Femur (tissue), 1 donor: ENCODE data around the gene GRM4.

Source experiments
- DNase-seq: peaks from one replicate; pipeline ENCODE4 v3.0.0-alpha.2; 2017

Gene GRM4

DNA sequence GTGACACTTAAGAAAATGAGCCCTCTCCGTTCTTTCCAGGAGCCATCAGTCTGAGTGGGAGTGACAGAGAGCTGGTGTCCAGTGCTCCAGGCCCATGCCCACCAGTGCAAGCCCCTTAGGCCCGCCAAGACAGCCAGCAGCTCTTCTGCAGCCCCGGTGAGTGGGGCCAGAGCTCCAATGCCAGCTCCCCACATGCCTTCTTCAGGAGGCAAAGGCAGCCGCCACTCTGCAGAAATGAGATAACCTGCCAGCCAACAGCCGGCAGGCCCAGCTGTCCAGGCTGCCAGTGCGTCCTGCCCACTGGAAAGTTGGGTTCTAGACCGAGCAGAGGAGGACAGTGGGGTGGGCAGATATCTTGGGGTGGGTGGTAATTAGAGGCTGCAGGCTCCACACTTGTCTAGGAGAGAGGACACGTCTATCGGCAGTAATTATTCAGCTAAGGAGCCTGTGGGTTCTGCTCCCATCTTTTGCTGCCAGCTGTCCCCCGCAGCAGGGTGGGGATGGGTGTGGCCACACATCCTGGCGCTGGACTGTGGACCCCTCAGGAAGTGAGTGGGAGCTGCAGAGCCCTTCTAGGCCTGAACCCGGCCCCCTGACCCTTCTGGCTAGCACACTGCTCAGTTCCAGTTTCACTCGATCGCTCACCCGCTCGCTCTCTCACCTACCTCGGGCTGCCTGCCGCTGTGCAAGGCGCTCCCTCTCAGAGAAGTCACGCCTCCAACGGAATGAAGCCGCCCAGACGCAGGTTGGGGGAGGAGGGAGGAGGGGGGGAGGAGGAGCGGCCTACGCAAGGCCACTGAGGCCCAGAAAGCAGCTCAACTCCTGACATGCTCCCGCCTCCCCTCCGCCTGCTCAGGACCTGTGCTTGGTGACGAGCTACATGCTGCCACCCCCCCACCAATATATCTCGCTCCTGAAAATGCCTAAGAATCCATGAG lies 3.6 kb downstream of the GRM4 start:
- peak; percentile 21 for DNase-seq

DNA sequence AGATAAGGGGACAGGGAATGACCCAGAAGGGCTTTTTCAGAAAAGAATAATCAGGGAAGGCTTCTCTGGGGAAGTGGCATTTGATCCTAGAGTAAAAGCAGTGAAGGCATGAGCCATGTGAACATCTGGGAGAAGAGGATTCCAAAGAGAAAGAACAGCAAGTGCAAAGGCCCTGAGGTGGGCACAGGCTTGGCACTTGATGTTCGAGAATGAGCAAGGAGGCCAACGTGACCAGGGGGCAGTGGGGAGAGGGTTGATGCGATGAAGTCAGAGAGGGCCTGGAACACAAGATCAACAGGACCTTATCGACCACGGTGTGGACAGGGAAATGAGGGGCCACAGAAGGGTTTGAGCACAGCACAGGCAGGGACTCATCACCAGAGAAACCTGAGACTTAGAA lies 5.8 kb downstream of the GRM4 start:
- no peak for DNase-seq

DNA sequence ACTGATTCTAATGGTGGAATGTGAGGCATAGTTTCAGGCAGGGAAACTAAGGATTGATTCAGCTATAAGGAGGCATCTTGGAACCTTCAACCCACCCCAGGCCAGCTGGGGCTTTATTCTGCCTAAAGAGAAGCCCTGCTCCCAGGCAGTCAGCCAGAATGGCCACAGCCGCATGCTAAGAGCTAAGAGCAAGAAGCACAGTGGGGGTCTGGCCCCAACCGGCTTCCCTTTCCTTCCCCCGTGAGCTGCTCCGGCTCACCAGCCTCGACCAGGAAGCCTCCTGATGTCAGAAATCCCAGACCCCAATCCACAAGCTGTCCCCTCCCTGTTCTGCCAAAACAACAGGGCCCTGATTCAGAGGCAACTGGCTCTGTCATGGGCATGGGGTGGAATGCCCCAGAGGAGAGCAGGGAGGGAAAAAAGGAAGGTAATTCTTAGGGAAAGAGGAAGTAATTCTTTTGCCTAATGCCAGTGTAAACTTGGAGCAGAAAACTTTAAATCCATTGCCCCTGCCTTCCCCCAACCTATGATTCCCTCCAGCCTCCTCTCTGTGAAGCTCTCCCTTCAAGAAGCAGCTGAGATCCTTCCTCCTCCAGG lies 6.9 kb downstream of the GRM4 start:
- DNase-seq = no peak

DNA sequence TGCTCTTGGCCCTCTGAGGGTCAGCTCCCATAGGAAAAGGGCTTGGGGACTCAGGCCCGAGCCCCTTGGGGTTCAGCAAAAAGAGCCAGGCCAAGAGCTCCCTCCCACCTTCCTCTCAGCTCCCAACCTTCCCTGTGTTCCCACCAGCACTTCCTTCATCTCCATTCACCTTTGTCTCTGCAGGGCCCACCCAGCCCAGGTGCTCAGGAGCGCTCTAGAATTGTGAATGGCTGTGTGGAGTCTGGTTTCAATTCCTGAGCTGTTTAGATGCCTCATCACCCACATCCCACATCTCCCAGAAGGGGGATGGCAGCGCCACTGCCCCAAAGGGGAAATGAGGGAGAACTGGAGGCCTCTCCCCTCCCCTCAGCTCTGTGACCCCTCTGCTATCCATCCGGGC lies 7.7 kb downstream of the GRM4 start:
- DNase-seq = no peak

DNA sequence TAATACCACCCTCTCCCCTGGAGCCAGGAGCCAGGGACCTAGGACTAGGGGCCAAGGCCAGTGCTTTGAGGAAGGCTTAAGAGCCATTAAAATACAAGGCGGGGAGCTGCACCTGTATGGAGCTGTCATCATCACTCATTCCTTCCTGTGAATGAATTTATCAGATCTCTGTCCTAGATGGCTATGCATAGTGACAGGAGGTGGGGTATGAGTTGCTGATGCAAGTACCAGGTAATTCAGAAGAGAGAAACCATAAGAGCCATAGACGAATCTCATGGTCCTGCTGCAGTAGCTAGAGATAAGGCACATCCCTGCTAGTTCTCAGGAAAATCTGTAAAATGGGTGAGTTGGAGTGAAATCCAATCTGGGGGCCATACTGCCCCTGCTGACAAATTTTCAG lies 10.3 kb downstream of the GRM4 start:
- DNase-seq = no peak

DNA sequence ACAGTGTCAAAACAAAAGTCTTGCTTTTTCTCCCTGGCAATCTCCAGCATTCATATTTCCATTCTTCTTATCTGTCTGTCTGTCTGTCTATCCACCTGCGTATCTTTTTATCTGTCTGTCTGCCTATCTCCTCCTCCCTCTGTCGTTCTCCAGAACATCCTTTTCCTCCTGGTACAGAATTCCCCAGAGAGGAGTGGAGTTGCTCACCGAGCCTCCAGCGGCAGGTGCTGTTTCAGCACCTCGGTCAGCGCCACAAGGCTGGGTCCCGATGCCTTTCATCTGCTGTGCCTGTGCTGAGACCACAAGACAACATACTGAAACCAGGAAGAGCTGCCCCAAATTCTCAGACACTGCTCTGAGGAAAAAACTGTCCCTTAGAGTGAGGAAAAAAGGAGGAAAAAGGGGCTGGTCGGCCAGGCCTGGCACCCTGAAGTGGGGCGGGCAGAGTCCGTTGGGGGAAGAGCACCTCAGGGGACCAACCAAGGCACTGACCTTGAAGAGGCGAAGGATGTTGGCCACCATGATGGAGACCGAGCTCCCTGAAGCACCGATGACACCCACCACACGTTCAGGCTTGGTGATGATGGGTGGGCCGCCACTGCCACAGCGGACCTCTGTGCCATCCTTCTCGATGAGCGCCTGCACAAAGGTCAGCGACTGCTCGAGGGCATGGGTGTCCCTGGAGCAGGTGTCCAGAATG lies 13.3 kb downstream of the GRM4 start:
- DNase-seq = peak; percentile 59

DNA sequence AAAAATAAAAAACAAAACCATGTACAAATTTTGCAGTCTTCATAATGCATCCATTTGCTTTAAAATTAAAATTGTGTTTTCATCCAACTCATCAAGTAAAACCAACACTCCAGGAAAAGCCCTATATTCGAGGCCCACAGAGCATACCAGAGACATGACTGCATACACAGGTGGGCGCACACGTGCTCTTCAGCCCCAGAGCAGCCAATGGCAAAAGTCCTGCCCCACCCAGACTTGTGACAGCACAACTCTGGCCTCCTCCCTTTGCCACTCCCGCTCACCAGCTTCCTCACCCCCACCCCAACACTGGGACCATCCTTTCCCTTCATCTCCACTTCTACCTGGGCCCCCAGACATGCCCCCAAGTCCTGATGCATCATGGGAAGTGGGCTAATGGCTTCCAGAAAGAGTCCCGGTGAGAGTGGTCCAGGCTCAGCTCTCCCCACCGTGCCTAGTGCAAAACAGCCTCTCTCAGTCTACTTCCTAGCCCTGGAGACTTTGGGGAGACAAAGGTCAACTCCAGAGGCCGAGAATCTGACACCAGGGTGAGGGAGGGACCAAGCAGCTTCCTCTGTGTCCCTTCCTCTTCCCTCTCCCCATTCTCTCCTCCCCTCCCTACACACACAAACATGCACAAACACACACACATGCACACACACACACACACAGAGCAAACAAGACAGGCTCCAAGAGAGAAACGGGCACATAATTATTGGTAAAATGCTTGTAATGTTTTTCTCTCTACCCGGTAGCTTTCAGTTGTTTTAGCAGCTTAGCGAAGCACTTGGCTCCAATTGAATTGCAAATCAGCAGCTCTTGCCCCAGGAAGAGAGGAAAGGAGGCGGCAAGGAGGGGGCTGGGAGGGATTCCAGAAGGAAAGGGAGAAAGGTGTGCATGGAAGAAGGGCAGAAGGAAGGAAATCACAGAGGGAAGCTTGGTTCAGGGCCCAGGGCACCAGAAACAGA lies 14.3 kb downstream of the GRM4 start:
- DNase-seq = no peak

DNA sequence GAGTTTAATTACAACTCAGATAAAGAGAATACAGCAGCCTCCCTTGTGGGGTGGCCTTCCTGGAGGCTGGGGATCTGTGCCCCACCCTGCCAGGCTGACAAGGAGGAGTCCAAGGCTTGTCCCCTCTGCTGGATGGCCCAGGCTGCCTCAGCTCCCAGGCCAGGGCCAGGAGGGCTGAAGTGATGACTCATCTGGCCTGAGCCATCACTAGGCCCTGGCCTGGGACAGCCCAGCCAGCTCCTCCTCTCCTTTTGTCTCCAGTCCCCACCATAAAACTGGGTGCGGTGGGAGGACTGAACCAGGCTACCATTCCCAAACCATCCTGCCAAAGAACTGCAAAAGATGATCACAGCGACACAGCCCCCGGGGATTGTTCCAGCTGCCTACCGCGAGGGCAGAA lies 15.0 kb downstream of the GRM4 start:
- DNase-seq = no peak

DNA sequence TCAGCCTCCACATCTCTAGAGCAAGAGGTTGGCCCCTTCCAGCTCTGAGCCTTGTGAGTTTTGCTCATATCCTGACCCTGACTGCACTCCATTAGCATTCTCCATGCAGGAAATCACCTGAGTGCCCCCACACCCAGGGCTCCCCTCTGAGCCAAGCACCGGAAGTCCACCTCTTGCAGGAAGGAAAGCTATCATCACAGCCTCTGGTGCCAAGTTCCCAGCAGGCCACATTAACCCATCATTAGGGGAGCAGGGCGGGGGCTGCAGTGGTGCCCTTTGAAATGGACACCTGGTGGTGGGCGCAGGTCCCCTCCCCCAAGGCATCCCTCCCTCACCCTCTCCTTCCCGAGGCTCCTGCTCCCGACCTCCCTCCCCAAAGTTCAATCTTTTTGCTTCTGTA lies 16.1 kb downstream of the GRM4 start:
- DNase-seq = no peak

DNA sequence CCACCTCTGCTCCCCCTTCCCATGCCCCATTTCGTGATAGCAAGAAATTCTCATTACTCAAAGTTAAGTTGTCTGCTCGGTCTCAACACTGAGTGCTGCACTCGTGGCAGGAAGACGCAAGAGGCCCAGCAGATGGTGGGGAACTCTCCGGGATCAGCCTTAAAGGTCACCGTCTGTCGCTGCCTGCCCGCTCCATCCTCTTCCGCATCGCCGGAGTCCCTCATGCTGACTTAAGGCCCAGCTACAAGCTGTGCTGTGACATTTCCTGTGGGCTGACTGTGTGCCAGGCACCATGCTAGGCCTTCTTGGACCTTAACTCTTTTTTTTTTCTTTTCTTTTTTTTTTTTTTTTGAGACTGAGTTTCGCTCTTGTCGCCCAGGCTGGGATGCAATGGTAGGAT lies 17.8 kb downstream of the GRM4 start:
- DNase-seq = no peak

DNA sequence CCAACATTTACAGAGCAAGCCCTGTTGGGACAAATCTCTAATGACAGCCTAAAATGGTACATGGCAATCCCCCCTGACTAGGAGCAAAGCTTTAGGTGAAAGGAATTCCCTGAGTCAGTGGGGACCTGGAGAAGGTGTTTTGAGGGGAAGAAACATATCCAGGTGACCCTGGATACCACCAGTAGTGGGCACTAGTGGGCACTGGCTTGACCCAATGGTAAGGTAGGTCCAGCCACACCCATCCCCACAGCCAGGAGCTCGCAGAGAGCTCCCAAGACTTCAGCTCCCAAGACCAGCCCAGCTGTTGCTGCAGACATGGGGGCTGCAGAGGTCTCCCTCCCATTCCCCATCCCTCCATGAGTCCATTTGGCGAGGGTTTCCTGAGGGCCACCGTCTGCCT lies 19.5 kb downstream of the GRM4 start:
- DNase-seq = no peak

DNA sequence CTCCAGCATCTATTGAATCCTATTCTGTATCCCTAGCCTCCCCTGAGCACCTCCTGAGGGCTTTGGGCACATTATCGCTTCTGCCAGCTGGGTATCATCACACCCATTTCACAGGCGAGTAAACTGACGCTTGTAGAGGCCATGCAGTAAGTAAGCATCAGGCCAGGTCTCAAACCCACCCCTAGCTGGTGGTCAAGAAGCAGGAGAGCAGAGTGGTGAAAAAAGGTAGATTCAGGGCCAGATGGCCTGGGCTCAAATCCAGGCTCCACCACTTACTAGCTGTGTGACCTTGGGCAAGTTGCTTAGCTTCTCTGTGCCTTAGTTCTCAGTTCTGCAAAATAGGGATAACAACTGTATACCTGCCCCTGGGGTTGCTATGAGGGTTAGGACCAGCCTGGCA lies 19.9 kb downstream of the GRM4 start:
- no peak for DNase-seq

DNA sequence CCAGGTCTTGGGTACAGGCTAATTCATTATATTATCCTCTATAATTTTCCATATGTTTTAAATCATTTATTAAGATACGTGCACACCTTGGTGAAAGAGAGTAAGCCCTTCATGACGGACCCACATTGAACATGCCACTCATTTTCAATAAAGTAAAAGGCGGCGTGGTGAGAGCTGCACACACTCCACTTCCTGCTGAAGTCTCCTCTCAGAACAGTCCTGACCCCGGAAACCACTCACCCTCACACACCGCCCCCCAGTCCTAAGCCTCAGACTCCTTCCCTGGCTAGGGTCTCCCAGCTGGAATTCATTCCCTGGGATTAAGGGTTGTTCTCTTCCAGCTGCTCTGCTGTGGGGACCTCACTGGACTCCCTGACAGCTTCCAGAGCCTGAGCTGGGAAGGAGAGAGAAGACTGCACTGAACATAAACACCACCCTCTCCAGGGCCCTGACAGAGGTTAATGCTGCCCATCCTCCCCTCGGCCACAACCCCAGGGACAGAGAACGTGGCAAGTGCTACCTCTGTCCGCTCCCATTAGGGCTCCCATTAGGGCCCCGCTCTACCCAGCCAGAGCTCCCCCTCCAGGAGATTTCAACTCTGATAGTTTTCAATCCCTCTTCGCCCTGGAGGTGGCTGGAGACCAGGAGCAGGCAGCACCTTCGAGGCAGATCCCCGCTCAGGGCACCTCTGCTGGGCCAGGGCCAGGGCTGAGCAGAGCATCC lies 24.8 kb downstream of the GRM4 start:
- no peak for DNase-seq

DNA sequence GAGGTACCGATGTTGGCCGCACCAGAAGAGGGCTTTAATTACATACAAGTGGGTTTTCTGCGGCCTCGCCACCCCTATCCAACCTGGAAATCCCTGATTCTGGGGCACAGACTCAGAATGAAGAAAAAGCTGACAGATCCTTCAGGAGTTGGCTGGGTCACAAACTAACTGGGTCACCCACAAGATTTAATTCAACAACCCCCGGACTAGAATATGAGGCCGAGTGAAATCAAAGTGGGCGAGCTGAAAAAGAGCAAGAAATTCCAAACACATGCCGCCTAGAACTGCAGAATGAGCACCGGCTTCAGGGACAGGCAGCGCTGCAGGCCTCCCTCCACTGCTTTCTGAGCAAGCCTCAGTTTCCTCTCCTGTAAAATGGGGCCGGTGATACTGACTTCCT lies 30.0 kb downstream of the GRM4 start:
- no peak for DNase-seq

DNA sequence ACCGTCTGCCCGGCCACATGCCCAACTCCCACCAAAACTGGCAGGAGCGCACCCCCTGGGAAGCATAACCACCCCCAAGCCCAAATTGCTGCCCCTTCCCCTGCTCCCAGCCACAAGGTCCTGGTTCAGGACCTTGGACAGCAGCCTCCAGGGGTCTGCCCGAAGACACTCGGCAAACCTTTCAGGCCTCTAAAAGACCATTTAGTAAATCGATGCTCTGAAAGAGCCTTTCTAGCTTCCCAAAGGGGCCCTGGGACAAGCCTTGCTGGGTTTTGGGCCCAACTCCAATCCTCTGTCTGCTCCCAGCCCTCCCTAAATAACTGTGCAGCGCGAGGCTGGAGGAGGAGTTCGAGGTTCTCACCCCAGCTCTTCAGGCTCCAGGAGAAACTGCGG lies 30.5 kb downstream of the GRM4 start:
- DNase-seq = peak; percentile 33

DNA sequence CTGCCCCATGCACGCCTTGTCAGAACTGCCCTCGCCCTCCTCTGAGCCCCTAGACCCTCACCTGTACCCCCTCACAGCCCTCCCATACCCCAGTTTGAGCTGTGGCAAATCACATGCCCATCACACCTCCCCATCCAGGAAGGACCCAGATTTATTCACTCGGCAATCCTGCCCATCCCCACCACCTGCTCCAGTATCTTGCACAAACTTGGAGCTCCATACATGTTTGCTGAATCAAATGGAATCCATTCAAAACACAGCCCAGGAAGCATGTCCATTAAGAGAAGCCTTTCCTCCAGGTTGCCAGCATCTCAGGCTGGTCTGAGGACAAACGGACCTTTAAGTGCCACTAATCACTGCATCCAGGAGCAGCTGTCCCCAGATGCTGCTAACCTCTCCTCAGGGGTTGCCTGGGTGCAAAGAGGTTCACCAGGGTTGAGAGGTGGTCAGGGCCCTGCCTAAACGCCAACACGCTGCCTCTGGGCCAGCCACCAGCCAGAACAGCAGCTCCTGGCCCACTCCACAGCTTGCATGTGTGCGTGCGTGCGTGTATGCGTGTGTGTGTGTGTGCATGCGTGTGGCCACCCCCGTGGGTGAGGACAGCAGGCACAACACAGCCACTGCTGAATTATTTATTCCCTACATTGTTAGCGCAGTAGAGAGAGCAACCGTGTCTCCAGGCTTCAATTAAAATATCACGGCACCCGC lies 31.0 kb downstream of the GRM4 start:
- DNase-seq = no peak

DNA sequence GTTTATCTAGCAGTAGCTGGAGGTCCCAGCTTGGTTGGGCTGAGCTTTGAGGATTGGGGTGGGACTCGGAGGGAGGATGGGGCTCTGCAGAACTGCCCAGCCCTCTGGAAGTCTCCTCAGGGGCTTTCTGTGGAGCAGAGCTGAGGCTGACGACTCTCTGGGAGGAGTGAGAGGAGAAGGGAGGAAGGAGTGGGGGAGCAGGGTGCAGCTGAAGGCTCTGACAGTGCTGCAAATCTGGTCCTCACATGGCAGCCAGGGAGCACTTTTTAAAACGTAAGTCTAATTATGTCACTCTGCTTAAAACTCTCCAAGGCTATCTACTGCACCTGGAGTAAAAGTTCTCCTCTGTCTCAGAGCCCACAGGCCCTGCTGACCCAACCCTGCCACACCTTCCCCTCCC lies 32.4 kb downstream of the GRM4 start:
- no peak for DNase-seq

DNA sequence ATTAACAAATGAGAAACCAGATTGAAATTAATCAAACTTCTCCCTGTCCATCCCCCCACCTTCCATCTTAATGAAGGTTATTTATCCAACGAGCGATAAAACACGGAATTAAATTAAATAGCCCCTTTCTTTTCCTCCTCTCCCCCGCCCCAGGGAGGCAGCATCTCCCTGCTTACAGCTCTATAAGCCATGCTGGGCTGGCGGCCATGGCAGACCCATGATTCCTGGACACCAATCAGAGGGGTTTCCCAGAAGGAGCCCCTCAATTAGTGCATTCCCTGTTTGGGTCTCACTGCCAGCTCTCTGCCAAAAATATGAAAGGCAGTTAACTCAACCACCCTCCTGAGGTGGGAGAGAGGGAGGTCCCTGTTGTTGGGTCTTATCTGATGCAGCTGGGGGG lies 33.8 kb downstream of the GRM4 start:
- DNase-seq = no peak

DNA sequence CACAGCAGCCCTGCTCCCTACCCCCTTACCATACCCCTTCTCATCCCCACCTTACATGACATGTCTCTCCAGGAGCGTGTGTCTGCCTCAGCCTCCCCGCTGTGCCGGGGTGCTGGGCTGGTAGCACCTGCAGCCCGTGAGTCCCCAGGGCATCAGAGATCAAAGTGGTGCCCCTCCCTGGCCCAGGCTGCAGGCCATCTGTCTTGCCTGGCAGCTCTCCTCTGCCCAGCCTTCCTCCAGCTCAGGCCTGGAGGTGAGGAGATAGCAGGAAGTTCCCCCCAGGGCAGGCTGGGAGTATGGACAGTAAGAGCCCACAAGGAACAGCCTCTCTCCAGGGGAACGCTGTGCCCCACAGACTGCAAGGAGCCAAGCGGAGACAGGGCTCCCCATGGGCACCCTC lies 35.3 kb downstream of the GRM4 start:
- DNase-seq = no peak

DNA sequence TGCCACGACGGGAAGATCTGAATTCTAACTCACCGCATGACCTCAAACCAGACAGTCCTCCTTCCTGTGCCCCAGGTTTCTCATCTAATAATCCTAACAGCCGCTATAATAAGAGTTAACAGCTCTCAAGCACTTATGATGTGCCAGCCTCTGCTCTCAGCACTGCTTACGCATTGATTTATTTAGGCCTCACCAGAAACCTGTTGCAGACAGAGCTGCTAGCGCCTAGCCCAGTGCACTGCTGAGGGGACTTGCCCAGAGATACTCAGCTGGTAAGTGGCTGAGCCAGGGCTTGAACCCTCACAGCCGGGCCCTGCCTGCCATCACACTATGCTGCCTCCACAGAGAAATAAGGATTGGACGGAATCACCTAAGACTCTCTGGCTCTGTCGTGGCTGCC lies 37.7 kb downstream of the GRM4 start:
- DNase-seq = no peak

DNA sequence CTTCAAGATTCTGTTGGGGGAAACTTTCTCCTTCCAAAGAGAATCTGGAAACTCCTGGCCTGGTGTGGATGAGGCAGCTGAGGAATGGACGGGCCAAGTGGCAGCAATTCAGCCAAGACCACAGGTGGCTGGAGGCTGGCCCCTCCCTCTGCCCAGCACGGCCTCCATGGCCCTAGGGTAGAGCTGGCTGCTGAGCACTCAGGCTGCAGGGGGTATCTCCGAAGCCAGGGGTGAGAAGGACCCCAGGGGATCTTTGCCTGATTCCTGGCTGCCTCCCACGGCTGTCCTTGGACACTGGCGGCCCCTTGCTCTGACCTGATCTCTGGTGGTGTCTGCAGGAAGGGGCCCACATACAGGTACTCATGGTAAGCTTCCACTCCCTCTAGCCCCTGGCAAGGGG lies 39.0 kb downstream of the GRM4 start:
- no peak for DNase-seq

DNA sequence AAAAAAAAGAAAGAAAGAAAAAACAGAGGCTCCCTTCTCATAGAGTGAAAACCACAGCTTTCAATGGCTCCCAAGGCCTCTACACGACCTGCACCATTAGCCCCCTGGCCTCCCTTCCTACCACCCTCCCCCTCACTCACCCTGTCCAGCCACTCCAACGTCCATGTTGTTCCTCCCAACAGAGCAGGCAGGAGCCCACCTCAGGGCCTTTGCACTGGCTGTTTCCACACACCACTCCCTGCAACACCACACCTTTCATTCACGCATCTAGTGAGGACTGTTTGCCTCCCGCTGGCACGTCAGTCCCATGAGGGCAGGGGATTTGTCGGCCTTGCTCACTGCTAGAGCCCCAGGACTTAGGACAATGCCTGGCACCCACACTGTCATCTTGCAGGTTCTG lies 39.5 kb downstream of the GRM4 start:
- no peak for DNase-seq
